Glomerular endothelial cell (primary cell): ENCODE results near the gene AP2B1. TPM values are rescaled to one million over a fixed set of nuclear protein-coding genes. Genes with fewer than 3 reads are reported as not detected.

Experiments used
- DNase-seq: peaks from one replicate; pipeline ENCODE4 v3.0.0-alpha.2; 2011; ENCODE audit warnings: low read depth, low spot score; ENCODE audit errors: extremely low read depth
- total RNA-seq: library from RNA; depleted of rRNA; stranded (reverse); fragments of >200 nt; gene quantifications from 2 replicates; pipeline ENCODE4 v1.2.3, GENCODE V29; 2015

Gene AP2B1
- total RNA-seq, 1 donor from 2014 or later, result 203 TPM

DNA sequence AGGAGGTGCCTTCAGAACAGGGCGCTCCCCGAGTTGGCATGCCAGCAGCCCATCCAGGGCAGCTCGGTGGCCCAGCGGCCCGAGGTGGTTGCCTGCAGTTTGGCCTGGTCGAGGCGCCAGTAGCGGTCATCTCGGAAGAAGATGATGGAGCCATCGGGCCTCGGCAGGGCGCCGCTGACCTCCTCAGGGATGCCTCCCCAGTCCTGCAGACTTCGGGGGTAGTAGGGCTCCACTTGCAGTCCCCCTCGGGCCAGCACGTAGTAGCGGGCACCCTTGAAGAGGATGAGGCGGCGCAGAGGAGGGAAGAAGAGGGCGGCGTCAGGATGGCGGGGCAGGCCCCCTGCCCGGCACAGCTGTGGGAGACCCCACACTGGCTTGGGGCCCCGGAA is 179.4 kb downstream of the AP2B1 start:
- no peak for DNase-seq

DNA sequence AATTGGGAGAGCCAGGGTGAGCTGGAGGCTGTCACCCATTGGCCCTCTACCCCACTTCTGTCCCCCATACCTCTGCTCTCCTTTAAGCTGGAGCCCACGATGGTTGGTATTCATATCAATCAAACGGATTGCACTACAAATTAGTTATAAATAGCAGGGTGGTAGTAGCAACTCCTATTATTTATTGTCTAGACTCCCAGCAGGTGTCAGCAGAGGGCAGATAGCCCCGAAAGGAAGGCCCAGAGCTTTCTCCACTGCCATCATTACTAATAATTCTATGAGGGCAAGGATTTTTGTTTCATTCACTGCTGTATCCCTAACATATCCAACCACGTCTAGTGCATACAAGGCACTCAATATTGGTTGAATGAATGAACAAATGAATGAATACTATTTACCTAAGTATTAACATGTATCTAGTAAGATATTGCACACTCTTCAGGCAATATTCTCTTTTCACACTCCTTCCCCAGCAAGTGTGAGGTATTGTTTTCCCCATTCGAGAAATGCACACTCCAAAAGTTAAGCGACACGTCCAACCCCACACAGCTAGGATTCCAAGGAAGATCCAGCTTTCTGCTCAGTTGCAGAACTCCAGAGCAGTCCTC is 179.9 kb downstream of the AP2B1 start:
- DNase-seq, result no peak

DNA sequence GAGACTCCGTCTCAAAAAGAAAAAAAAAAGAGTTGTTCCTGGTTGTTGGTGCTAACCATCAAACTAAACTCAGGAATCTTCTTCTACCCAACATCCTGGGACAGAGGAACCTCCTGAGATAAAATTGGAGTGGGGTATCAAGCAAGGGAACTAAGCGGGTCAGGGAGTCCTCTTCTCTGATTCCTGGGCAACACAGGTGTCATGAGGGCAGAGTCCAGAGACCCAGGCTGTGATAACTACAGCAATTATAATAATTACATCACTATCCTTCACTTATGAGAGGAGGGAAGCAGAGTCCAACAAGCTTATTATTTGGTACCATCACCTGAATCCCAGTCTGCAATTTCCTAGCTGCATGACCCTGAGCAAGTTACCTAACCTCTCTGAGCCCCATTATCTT is 181.7 kb downstream of the AP2B1 start:
- DNase-seq, result no peak

DNA sequence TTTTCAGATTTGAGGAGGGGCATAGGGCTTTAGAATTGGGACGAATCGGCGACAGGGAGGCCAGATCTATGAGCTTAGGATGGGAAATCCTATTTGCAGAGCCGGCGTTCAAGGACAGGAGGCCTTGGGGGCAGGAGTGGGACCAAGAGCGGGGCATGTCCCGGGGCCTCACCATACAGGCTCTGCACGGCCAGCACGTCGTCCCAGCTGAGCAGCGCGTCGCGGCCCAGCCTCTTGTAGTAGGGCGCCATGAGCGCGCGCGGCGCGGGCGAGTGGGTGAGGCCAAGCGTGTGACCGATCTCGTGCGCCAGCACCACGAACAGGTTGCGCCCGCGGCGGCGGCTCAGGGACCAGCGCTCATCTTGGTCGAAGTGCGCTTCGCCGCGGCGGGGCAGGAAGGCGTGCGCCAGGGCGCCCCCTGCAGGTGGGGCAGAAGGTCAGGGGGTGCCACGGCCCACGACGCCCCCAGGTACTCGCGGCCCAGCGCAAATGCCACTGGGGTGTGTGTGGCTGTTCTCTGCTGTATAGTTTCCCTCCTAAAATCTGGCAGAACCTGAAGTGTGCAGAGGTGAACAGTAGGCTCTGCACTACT is 182.9 kb downstream of the AP2B1 start:
- DNase-seq, result no peak

DNA sequence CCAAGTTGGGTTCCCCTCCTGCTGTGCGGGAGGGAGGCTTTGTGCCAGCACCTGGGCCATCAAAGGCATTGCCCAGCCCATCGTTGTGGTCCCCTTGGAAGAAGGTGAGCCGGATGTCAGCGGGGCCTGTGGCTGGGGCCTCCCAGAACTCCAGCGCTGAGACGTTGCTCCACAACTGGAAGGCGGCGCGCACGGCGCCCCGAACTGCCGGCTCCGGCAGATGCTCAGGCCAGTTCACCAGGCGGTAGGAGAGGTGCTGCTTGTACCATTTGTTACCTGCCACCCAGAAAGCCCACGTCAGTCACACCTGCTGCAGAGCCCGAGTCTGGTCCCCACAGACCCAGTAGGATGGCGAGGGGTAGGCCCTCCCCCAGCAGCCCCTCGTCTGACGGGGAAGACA is 186.0 kb downstream of the AP2B1 start:
- no peak for DNase-seq

DNA sequence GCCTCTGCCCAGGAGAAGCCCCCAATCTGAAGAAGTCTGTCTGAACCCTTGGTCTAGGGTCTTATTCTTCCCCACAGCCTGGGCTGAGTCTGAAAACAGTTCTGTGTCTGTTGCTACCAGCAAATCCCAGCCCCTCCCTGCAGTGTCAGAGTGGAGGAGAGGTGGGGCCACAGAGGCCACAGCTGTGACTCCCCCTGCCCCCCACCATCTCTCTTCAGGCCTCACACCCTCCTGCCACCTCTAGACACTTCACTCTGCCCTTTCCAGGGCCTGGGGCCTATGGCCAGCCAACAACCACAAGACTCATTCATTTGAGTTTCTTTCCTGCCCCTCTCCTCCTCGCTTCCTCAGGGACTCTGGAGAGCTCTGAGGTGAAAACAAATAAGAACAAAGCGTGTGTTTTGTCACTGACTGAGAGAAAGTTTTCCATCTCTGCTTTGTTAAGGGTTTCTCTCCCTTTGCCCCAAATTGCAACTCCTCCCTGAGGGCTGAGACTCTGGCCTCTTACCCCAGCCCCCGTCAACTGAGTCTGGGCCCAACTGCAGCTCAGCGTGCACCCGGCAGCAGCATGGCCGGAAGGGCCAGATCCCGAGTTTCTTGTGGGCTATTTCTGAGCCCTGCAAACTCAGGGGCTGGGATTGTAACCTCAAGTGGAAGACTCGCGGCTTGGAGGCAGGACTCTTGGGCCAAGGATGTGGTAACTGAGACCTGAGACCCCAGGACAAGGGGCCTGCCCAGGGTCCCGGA is 186.7 kb downstream of the AP2B1 start:
- no peak for DNase-seq

DNA sequence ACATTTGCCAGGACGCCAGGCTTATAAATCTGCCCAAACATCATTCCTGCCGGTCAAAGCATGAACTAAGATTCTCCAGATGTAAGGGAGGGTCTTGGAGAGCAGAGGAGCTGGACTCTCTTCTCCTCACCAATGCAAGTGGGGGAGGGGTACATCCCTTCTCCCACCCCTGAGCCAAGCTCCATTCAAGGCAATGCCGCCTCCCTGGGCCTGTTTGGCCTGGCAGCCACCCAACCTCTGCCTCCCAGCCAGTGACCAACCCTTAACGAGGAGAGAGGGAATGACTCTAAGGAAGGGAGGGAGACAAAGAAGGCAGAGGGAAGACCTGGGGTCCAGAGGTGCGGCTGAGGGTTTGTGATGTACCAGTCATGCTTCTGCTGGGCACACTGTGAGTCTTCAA is 187.4 kb downstream of the AP2B1 start:
- no peak for DNase-seq

DNA sequence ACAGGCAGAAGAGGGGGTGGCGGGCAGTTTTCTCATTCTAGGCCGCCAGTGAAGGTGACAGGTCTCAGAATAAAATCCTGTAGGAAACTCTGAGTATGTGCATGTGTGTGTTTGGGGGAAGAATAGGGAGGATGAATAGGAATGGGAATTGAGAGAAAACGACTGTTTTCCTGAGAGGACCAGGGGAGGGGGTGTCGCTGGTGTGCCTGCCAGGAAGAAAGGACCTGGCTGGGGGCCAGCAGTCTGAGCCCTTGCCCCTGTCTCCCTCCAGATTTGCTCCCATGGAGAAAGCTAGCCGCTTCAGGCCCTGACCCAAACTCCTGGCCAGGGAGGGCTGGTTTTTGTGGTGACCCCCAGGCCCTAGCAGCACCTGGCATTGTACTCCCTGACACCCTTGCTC is 187.9 kb downstream of the AP2B1 start:
- no peak for DNase-seq

DNA sequence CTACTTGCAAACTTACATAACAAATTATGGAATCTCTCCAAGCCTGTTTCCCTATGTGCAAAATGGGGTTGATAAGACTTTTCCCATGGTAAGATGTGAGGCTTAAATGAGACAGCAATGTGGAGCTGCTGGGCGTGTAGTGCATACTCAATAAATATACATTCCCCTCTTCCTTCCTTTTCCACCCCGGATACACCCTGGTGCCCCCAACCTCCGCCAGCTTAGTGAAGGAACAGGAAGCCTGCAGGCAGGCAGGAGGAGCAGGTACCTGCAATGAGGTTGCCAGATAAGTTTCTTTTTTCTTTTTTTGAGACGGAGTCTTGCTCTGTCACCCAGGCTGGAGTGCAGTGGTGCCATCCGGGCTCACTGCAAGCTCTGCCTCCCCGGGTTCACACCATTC is 188.5 kb downstream of the AP2B1 start:
- DNase-seq, result no peak

Other genes starting within 250 kb of the AP2B1 start
- gene SLFN11, start 213.7 kb upstream of the AP2B1 start, total RNA-seq, result 24.3 and 30.2 TPM in 2 replicates
- gene SLFN12, start 154.8 kb upstream of the AP2B1 start, total RNA-seq, result 27.6 and 33.2 TPM in 2 replicates
- gene SLFN13, start 138.6 kb upstream of the AP2B1 start, total RNA-seq, result 0.82 and 1.1 TPM in 2 replicates
- gene SLFN12L, start 49.6 kb upstream of the AP2B1 start, total RNA-seq, result 0.05 TPM in 1 of 2 replicates, not detected in the other
- gene SLFN14, start 26.5 kb upstream of the AP2B1 start, total RNA-seq, result 0.18 TPM in 1 of 2 replicates, not detected in the other
- 4.6 and 6.3 TPM in 2 replicates for gene PEX12, start 8.8 kb upstream of the AP2B1 start, total RNA-seq
- gene RASL10B, start 144.3 kb downstream of the AP2B1 start, total RNA-seq, result 1.5 and 3.8 TPM in 2 replicates
- not detected in 2 replicates for gene GAS2L2, start 165.9 kb downstream of the AP2B1 start, total RNA-seq
- not detected in 2 replicates for gene C17orf50, start 173.6 kb downstream of the AP2B1 start, total RNA-seq
- 0.29 and 3.4 TPM in 2 replicates for gene MMP28, start 208.3 kb downstream of the AP2B1 start, total RNA-seq
- 52.4 and 73.9 TPM in 2 replicates for gene TAF15, start 222.2 kb downstream of the AP2B1 start, total RNA-seq